GM18517 (cell line): ENCODE data around the gene KCNAB3.

ENCODE experiments used
- ATAC-seq: cut with Tn5 transposase; IDR thresholded peaks from one replicate; pipeline ENCODE4 v1.9.1; 2021; ENCODE audit warnings: mild to moderate bottlenecking, moderate library complexity; ENCODE audit not compliant: unreplicated experiment

KCNAB3 gene

DNA sequence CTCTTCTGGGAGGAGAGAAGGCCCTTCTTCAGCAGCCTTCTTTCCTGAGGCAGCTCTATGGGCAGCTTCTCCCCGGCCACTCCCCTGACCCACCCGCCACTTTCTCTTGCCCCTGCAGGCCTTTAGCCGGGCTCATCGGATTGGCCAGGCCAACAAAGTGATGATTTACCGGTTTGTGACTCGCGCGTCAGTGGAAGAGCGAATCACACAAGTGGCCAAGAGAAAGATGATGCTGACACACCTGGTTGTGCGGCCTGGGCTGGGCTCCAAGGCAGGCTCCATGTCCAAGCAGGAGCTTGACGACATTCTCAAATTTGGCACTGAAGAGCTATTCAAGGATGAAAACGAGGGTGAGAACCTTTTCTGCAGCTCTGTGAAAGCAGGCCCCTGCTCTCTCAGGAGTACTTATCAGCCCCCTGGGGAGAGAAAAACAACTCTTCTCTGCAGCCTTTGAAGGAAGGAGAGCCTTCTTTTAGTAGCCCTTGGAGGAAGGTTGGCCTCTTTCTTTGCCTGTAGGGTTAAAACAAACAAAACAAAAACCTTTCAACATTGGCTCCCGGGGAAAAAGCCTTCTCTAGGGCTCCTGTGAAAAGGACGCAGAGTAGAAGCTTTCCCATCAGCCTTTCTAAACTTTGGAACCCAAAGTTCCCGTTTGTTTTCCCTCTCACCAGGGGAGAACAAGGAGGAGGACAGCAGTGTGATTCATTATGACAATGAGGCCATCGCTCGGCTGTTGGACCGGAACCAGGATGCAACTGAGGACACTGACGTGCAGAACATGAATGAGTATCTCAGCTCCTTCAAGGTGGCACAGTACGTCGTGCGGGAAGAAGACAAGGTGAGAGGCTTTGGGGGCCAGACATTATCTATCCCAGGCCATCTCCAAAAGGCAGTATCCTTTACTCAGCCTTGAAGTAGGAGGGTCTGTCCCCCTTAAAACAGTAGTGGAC lies 26.2 kb downstream of the KCNAB3 start:
- ATAC-seq = no peak

GRCh38 chr17:7897773-7898172 lies 31.9 kb downstream of the KCNAB3 start:
- ATAC-seq = no peak

- ATAC-seq = no peak
Measured at GRCh38 chr17:7897090-7897489, 32.6 kb downstream of the KCNAB3 start.

DNA sequence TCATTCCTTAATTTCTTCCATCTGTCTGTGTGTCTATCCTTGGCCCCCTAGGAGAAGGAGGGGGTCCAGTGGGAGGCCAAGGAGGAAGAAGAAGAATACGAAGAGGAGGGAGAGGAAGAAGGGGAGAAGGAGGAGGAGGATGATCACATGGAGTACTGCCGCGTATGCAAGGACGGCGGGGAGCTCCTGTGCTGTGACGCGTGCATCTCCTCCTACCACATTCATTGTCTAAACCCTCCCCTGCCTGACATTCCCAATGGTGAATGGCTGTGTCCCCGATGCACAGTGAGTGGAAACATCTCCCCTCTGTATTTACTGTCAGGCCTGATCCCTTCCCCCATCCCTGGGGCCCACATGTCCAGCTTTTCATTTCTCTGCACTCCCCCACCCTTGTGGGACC lies 34.8 kb downstream of the KCNAB3 start:
- ATAC-seq = no peak

GRCh38 chr17:7894226-7894625 lies 35.4 kb downstream of the KCNAB3 start:
- ATAC-seq = no peak

- no peak for ATAC-seq
Measured at GRCh38 chr17:7893187-7893880, 36.3 kb downstream of the KCNAB3 start.

DNA sequence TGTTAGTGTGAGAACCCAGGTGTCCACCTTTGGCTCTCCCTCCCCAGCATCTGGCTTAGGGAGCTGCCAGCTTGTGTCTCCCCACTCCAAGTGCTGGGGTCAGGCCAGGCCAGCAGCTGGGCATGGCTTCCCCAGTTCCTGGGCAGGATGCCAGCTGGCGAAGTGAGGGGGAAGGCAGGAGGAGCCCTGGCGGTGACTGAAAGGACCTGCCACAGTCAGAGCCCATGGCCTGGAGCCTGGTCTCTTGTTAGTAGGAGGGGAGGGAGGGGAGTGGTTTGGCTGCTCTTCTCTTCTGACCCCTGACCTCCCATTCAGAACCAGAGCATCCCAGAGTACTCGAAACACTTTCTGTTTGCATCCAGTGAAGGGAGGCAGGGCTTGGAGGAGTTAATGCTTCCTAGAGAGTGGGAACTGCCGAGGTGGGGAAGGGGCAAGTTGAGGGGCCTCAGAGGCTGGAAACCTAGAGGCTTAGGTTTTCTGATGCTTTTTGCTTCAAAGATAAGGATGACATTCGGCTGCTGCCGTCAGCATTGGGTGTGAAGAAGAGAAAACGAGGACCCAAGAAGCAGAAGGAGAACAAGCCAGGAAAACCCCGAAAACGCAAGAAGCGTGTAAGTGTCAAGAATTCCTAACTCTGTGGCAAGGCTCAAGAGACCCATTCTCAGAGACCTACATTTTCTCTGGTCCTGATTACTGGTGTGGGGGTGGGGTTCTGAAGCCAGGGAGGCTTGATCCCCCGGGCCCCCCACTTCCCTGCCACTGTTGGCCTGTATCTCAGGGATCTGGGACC lies 40.3 kb downstream of the KCNAB3 start:
- ATAC-seq = no peak

DNA sequence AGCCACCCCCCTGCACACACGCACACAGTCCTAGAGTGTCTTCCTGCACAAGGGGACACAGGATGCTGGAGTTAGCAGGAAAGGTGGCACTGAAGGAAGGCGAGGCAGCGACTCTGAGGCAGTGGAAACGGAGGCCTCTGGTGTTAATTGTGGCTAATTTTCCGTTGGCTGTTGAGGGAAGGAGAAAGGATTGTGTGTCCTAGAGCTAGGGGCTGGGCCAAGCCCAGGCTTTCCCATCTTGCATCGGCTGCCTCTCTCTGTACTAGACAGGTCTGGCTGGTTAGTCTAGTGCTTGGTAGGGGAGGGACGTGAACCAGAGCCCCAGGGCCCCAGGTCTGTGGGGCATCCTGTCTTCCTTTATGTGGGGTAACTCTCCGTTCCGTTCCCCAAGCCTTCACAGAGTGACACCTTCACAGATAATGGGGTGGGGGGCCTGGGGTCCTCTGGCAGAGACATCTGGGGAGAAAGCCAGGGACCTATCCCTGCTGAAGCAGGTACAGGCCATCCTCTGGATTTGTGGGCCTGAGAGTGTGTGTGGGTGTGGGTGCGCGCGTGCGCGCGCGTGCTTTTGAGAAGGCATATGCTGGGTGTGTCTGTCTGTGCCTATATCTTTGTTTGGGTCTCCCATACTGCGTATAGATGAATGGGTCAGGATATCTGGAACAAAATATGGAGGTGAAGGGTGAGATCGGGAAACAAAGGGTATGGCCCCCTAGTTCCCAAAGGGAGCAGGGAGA lies 41.3 kb downstream of the KCNAB3 start, which contains the start of gene CHD3:
Gene CHD3, plus strand, starts transcription at position 606 of the 737 bp plus-strand sequence. CDS start 212 bp downstream, outside the sequence.
- ATAC-seq = no peak

DNA sequence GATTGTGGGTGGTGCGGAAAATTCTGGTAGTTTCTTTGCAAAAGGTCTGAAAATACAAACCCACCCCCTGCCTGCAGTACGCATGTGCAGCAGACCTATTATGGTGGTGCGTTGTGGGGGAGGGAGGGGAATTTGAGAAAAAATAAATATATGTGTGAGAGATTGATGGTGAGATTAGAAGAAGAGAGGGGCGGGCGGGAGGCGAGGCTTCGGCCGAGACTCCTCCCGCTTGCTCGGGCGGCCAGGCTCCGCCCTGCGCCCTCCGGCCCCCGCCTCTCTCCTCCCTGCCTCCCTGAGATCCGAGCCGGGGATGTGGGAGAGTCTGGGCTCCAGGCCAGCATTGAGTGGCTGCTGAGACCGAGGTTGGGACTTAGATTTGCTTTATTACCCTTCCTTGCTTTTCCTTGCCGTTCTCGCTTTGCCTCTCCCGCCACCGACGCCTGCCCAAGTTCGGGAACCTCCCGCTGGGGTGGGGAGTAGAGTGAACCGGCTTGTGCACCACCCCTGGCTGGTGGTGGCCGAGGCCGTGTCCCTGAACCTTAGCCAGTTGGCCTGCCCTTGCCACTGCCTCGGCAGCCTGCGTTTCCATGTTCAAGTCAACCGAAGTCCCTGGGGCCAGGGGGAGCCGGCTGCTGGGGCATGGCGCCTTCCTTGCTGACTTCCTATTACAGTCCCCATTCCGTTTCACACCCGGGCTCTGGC lies 42.0 kb downstream of the KCNAB3 start:
- ATAC-seq = no peak

DNA sequence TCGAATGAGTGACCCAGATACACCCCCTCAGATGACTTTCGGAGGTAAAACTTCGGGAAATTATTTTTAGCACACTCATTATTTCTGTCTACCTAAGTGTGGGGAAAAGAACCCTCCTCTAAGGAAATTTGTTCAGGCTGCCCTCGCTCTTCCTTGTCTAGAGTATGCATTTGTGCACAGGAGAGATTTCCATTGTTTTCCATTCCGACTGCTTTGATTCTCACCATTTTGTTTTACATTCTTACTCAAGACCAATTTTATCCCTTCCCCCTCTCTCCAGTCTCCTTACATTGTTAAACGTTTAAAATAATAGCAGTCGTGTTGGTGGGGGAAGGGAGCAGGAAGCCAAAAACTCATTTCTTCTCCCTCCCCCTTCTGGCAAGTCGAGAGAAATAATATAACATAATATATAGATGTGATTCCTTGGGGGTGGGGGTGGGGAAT lies 42.6 kb downstream of the KCNAB3 start:
- ATAC-seq = no peak

- ATAC-seq = no peak
Measured at GRCh38 chr17:7886227-7887037, 43.2 kb downstream of the KCNAB3 start.

DNA sequence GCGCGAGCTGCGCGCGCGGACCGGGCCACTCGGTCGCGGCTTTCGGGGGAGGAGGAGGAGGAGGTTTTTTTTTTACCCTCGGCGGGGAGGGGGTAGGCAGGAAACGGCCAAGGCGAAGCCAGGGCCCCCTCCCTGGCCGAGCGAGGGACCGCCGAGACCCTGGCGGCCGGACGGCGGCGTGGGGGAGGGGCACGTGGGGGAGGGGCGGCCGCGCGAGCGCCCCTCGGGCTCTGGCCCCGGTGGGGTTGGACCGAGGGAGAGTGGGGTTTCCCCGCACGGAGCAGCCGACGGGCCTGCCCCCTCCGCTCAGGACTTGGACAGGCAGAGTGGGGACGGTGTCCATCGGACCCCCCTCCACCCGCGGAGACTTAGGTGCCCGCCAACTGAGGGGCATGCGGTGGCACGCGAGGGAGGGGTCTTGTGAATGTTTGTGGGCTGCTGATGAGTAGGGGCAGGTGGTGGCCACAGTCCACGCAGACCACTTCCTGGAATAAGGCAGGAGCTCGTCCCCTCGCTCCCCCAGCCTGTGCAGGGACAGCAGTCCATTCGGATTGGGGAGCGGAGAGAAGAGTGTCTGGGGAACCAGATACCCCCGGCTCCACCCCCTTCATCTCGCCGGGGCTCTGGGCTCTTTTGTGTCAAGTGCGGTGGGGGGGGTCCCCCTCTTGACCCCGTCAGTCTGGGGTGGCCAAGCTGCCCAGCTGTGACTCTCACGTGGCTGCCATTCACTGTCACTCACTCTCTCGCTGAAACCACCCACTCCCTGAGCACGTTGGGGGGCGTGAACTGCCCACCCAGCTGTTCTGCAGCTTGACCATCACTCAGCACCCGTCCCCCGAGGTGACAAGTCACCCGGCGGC lies 44.1 kb downstream of the KCNAB3 start:
- no peak for ATAC-seq

DNA sequence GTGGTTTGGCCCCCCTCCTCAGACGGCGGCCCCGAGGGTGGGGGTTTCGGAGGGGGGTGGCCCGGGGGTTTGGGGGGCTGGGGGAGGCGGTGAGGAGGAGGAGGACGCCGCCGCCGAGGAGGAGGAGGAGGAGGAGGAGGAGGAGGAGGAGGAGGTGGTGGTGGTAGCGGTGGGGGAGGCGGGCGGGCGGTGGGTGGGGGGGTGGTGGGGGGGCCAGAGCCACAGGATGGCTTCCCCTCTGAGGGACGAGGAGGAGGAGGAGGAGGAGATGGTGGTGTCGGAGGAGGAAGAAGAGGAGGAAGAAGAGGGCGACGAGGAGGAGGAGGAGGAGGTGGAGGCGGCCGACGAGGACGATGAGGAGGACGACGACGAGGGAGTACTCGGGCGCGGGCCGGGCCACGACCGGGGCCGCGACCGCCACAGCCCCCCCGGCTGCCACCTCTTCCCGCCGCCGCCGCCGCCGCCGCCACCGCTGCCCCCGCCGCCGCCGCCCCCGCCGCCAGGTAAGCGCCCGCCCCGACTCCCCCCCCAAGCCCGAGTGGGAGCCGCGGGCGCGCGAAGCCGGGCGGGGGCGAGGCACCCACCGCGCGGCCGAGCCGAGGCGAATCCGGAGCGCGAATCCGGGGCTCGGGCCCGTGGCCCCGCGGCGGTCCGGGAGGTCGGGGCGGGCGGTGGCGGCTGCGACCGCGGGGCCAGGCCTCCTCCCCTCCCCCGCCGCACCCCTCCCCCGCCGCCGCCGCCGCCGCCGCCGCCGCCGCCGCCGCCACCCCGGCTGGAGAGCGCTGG lies 44.9 kb downstream of the KCNAB3 start:
- ATAC-seq = no peak

DNA sequence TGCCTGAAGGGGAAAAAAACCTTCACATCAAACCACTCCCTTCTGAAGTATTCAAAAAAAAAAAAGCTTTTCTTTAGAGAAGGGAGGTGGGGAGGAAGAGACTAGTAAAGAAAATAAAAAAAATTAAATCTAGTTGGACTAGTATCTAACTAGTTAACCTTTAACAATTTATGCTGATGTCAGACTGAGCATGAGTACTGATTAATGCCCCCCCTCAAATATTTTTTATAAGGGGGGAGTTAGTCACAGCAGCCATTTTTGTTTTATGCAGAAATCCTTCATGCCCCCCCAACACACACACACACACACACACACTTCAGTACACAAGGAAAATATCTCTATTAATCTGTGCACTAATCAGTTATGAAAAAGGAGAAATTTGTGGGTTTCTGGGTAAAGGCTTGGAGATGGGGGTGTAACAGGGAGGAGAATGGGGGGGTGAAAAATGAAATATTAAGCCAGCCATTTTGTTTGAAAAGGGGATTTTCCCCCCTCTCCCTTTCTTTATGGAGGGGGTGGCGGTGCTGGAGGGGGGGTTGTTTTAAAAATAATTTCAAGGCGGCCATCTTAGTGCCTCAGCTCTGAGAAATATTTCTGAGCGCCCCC lies 45.8 kb downstream of the KCNAB3 start:
- ATAC-seq = no peak

DNA sequence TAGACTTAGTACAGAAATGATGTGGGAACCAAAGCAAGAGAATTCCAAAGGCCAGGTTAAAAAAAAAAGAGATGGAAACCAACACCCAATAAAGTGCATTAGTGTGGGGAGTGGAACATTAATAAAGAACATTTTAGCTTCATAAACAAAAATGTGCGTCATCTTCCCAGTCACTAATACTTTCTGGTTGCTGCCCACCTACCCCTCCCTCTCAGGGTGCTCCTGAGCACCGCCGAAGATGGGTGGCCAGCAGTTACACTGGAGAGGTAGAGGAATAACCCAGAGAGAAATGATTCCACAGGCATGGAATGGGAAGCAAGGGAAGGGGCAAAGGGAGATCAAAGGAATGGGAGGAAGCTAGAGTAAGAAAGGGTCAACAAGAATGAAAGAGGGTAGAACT lies 47.0 kb downstream of the KCNAB3 start:
- no peak for ATAC-seq

GRCh38 chr17:7882068-7882467 lies 47.6 kb downstream of the KCNAB3 start:
- no peak for ATAC-seq
